Fibroblast of lung (primary cell): Measurements from ENCODE around the gene LZTR1. TPM values are rescaled to one million over a fixed set of nuclear protein-coding genes. Genes with fewer than 3 reads are reported as not detected.

Source experiments
- DNase-seq, 2 donors: peaks; one replicate each; pipeline versions ENCODE4 v3.0.0 to v3.0.0-alpha.2; 2010; ENCODE audit warnings: low read depth in 2 of 2
- H2AFZ ChIP-seq: 2 replicates; pipeline ENCODE4 v1.5.1; 2012; ENCODE audit warnings: low read length, control low read depth, inconsistent platforms
- H3K27ac ChIP-seq: 2 replicates; pipeline ENCODE4 v1.5.1; 2011; ENCODE audit warnings: low read length, control low read depth; ENCODE audit not compliant: insufficient read depth
- H3K27me3 ChIP-seq: 2 replicates; pipeline ENCODE4 v1.5.1; 2011; ENCODE audit warnings: mild to moderate bottlenecking, low read length; ENCODE audit not compliant: control insufficient read depth, insufficient read depth
- H3K36me3 ChIP-seq: 2 replicates; pipeline ENCODE4 v1.5.1; 2011; ENCODE audit warnings: low read length; ENCODE audit not compliant: control insufficient read depth, insufficient read depth
- H3K4me1 ChIP-seq: 2 replicates; pipeline ENCODE4 v1.5.1; 2011; ENCODE audit warnings: low read length; ENCODE audit not compliant: control insufficient read depth, insufficient read depth; ENCODE audit errors: extremely low read depth
- H3K4me2 ChIP-seq: 2 replicates; pipeline ENCODE4 v1.5.1; 2011; ENCODE audit warnings: low read length, control low read depth; ENCODE audit not compliant: insufficient read depth; ENCODE audit errors: extremely low read depth
- H3K4me3 ChIP-seq, 4 experiments: fragments of 200-600 bp in 1 of 4; sonication (generic) in 1 of 4; replicated peaks in 1 of 4; 2 replicates each; pipeline ENCODE4 v1.5.1; 2011 to 2016; ENCODE audit warnings: low read length in 4 of 4, low read depth in 3 of 4, mild to moderate bottlenecking in 3 of 4, control low read depth in 2 of 4, inconsistent platforms in 1 of 4, mixed read lengths in 1 of 4; ENCODE audit not compliant: insufficient read depth in 1 of 4; ENCODE audit errors: control extremely low read depth in 1 of 4
- H3K79me2 ChIP-seq: 2 replicates; pipeline ENCODE4 v1.5.1; 2012; ENCODE audit warnings: mild to moderate bottlenecking, low read length, inconsistent platforms; ENCODE audit not compliant: control insufficient read depth, insufficient read depth
- H3K9ac ChIP-seq: 2 replicates; pipeline ENCODE4 v1.5.1; 2011; ENCODE audit warnings: mild to moderate bottlenecking, low read length, control low read depth; ENCODE audit not compliant: insufficient read depth
- H3K9me3 ChIP-seq: 2 replicates; pipeline ENCODE4 v1.5.1; 2012; ENCODE audit warnings: low read depth, low read length; ENCODE audit not compliant: control insufficient read depth, insufficient read depth
- H4K20me1 ChIP-seq: 2 replicates; pipeline ENCODE4 v1.5.1; 2011; ENCODE audit warnings: low read length; ENCODE audit not compliant: control insufficient read depth, insufficient read depth; ENCODE audit errors: extremely low read depth
- EZH2 ChIP-seq: IDR thresholded peaks from 2 replicates; pipeline ENCODE4 v1.5.1; 2012; ENCODE audit warnings: low read length, control low read depth, mild to moderate bottlenecking; ENCODE audit errors: missing control alignments
- polyA plus RNA-seq, 2 donors: library from polyadenylated mRNA; depleted of rRNA in 1 of 2; stranded (reverse) in 1 of 2; unstranded in 1 of 2; fragments of >200 nt; gene quantifications; 2 replicates each; pipeline ENCODE4 v1.2.1, GENCODE V29; 2011 to 2012; ENCODE audit warnings: missing spikeins in 1 of 2
- total RNA-seq: library from RNA; depleted of rRNA; stranded (reverse); fragments of >200 nt; gene quantifications from 2 replicates; pipeline ENCODE4 v1.2.1, GENCODE V29; 2014
- TF ChIP-seq, protein P1 (sequence below), 2 donors: IDR thresholded peaks in 1 of 2; conservative IDR thresholded peaks in 1 of 2; 1 replicate in 1 of 2; 2 replicates in 1 of 2; pipeline ENCODE4 v1.5.1; 2011 to 2012; ENCODE audit warnings: low read length in 2 of 2, control low read depth in 1 of 2, inconsistent platforms in 1 of 2, low read depth in 1 of 2, mild to moderate bottlenecking in 1 of 2

Gene LZTR1
- total and polyA plus RNA-seq, 2 donors (not counting 1 experiment from before 2014, with no cell fraction given) = 27.4 to 75.8 TPM

DNA sequence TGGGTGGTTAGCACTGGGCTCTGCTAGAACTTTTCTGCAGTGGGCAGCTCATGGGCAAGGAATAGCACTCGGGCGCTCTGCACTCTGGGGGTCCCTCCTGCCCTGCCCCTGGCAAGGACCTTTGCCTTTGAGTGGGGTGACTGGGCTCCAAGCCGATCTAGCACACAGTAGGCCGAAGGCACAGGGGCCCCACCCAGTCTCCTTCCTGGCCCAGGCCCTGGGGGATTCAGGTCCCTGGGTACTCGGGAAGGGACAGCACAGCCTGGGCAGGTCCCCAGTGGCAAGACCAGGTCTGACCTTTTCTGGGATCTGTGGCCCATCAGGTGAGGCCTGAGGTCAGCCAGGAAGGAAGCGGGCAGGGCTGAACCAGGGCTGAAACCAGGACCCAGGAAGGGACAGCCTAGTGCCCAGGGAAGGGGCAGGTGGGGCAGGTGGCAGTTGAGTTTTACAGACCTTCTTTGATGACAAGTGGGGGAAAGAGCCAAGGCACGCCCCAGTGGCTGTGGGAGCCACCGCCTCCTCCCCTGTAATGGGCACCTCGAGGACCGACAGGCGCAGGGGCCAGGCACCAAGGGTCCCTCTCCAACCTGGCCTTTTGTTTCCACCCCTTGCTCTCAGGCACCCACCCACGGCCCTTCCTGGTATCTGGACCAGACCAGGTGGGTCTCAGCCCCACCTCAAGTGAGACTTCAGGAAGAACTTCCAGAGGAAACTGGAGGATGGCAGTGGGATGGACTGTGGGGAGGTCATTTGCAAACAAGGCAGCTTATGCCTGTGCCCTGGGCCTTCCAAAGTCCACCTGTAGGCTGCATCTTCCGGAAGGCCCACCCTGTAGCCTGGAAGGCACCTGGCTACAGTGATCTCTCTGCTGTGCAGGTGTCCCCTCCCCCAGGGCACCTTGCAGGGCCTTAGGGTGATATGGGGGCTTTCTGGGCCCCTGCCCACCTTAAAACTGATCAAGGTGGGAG lies 15.9 kb upstream of the LZTR1 start:
- Histone ChIP-seq H3K36me3 (no peaks in the 10 kb centered on the region), H3K4me3 (no peak overlapping the region), H3K27ac (no peak overlapping the region)

DNA sequence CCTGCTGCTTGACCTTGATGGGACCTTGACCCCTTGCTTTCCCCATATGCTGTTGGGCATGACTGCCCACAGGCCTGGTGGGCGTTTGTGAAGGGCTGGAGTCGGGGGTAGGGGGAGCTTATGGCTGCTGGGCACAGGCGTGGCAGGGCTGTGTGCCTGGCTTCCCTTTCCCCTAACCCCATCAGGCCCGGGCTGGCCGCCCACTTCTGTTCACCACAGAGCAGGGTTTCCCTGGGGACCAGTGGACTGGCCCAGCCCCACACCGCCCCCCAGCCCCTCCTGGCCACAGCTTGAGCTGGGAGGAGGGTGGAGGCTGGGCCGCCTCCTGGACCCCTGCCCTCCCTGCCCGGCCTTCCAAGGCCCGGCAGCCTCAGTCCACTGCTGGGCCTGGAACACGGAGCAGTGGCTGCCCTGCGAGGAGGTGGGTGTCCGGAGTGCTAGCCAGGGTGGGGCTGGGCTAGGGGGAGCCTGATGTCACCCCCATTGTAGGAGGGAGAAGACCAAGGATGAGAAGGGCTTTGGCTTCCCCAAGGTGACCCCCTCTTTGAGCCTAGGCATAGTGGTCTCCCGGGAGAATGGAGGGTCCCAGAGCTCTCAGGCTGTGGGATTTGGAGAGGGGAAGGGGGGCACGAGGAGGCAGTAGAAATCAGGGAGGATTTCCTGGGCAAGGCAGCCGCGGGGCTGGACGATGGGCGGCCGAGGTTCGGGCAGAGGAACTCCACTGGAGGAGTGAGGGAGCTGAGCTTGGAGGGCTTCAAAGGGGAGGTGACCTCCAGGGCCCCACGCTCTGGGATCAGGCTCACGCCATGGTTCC lies 15.0 kb upstream of the LZTR1 start, which contains the start of gene AIFM3:
TSS of gene AIFM3 (plus strand) at position 373 of the 814 bp plus-strand sequence. CDS start 690 bp downstream, outside the sequence.
- Histone ChIP-seq H3K4me1 (no peaks in the 10 kb centered on the region), H3K9ac (no peak within 1 kb of the TSS), H4K20me1 (no peaks in the 10 kb centered on the region), H3K4me2 (no peak within 1 kb of the TSS), H3K4me3 (no peak within 1 kb of the TSS), H2AFZ (no peak within 1 kb of the TSS), H3K27ac (no peak within 1 kb of the TSS), H3K27me3 (peaks cover 5% of the 10 kb centered on the region), H3K9me3 (no peaks in the 10 kb centered on the region), H3K36me3 (no peaks in the 10 kb centered on the region), H3K79me2 (no peaks in the 10 kb centered on the region)
- no peak for DNase-seq
- TF ChIP-seq EZH2 = no peak
- TF ChIP-seq, protein P1, sequence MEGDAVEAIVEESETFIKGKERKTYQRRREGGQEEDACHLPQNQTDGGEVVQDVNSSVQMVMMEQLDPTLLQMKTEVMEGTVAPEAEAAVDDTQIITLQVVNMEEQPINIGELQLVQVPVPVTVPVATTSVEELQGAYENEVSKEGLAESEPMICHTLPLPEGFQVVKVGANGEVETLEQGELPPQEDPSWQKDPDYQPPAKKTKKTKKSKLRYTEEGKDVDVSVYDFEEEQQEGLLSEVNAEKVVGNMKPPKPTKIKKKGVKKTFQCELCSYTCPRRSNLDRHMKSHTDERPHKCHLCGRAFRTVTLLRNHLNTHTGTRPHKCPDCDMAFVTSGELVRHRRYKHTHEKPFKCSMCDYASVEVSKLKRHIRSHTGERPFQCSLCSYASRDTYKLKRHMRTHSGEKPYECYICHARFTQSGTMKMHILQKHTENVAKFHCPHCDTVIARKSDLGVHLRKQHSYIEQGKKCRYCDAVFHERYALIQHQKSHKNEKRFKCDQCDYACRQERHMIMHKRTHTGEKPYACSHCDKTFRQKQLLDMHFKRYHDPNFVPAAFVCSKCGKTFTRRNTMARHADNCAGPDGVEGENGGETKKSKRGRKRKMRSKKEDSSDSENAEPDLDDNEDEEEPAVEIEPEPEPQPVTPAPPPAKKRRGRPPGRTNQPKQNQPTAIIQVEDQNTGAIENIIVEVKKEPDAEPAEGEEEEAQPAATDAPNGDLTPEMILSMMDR (conservative IDR thresholded peaks at IDR 0.05 in 1 of 2, IDR thresholded peaks at IDR 0.05 in 1 of 2; ENCODE audit: low read depth in 1 of 2, low read length in 2 of 2) = no peak

More for the DNA sequence above, 15.9 kb upstream of the LZTR1 start:
- H3K27me3 ChIP-seq = peaks cover 5% of the 10 kb centered on the region
- H3K9ac ChIP-seq = no peak overlapping the region
- no peak for DNase-seq
- H2AFZ ChIP-seq = no peak overlapping the region
- TF ChIP-seq, protein P1 (conservative IDR thresholded peaks at IDR 0.05 in 1 of 2, IDR thresholded peaks at IDR 0.05 in 1 of 2; ENCODE audit: low read depth in 1 of 2, low read length in 2 of 2) = no peak
- TF ChIP-seq EZH2 = no peak
- H4K20me1 ChIP-seq = no peaks in the 10 kb centered on the region
- no peaks in the 10 kb centered on the region for H3K9me3 ChIP-seq
- no peaks in the 10 kb centered on the region for H3K79me2 ChIP-seq
- no peak overlapping the region for H3K4me2 ChIP-seq
- no peaks in the 10 kb centered on the region for H3K4me1 ChIP-seq

DNA sequence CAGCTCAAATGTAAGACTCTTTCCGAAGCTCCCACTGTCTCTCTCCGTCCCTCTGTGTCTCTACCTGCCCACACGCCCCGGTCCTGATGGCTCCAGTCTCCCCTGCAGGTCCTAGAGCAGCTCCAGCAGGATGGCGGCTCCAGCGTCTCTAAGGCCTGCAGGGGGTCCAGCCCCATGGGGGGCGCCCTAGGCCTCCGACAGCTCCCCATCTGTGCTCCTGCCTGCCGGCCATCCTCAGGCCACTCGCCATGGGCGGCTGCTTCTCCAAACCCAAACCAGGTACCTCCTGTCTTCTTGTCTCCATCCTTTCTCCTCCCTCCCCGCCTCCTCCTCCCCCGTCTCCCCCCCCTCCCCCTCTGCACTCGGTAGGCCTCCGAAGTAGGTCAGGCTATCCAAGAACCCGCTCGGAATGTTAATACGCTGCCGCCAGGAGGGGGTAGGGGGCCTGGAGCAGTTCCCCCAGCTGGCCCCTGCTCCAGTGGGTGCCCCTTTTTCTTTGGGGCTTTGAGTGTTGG lies 14.3 kb upstream of the LZTR1 start:
- DNase-seq = no peak
- Histone ChIP-seq H3K27me3 (peaks cover 5% of the 10 kb centered on the region), H3K9me3 (no peaks in the 10 kb centered on the region), H3K27ac (no peak overlapping the region), H3K4me3 (no peak overlapping the region), H3K4me1 (no peaks in the 10 kb centered on the region), H2AFZ (no peak overlapping the region), H3K36me3 (no peaks in the 10 kb centered on the region), H3K4me2 (no peak overlapping the region), H3K9ac (no peak overlapping the region), H3K79me2 (no peaks in the 10 kb centered on the region), H4K20me1 (no peaks in the 10 kb centered on the region)
- TF ChIP-seq EZH2 = no peak
